DMS153 (cell line): Measurements from ENCODE around the gene SF3B6.

Experiments used
- DNase-seq: peaks from one replicate; lab custom pipeline; 2025; lab: John Stamatoyannopoulos, UW

The SF3B6 gene

GRCh38 chr2:24018241-24018640 lies 57.9 kb downstream of the SF3B6 start:
- DNase-seq: no peak

GRCh38 chr2:24017711-24018110 lies 58.4 kb downstream of the SF3B6 start:
- DNase-seq: no peak
